DMS53 (cell line): Measurements from ENCODE around the gene DSCAM.
A peak's percentile ranks its signal among the peaks of the same experiment; 100 is the strongest.
"Not testable (repeated sequence)": the region's sequence is repeated elsewhere in the genome, so short reads cannot be mapped to it uniquely, and the experiment has no call there.

Source experiments
- DNase-seq: peaks from one replicate; lab custom pipeline; 2025; lab: John Stamatoyannopoulos, UW

DSCAM gene

GRCh38 chr21:40379881-40380810 lies 466.8 kb downstream of the DSCAM start:
- no peak for DNase-seq

- DNase-seq = no peak
Measured at GRCh38 chr21:40377135-40377534, 469.8 kb downstream of the DSCAM start.

- DNase-seq = peak; percentile 10
Measured at GRCh38 chr21:40373761-40374160, 473.2 kb downstream of the DSCAM start.

GRCh38 chr21:40372506-40372905 lies 474.5 kb downstream of the DSCAM start:
- DNase-seq = no peak

GRCh38 chr21:40371329-40371728 lies 475.6 kb downstream of the DSCAM start:
- DNase-seq = no peak

- DNase-seq = peak; percentile 2
Measured at GRCh38 chr21:40356644-40357043, 490.3 kb downstream of the DSCAM start.

GRCh38 chr21:40355076-40355475 lies 491.9 kb downstream of the DSCAM start:
- DNase-seq = no peak

- DNase-seq = no peak
Measured at GRCh38 chr21:40351006-40351405, 496.0 kb downstream of the DSCAM start.

- DNase-seq = no peak
Measured at GRCh38 chr21:40349591-40349990, 497.4 kb downstream of the DSCAM start.

GRCh38 chr21:40345711-40346321 lies 501.1 kb downstream of the DSCAM start:
- DNase-seq = no peak

- no peak for DNase-seq
Measured at GRCh38 chr21:40340357-40340756, 506.6 kb downstream of the DSCAM start.

GRCh38 chr21:40339050-40339449 lies 507.9 kb downstream of the DSCAM start:
- no peak for DNase-seq

GRCh38 chr21:40337981-40338380 lies 509.0 kb downstream of the DSCAM start:
- no peak for DNase-seq

- DNase-seq = peak; percentile 31
Measured at GRCh38 chr21:40335704-40336103, 511.3 kb downstream of the DSCAM start.

GRCh38 chr21:40334159-40334558 lies 512.8 kb downstream of the DSCAM start:
- DNase-seq = no peak

GRCh38 chr21:40333731-40334130 lies 513.2 kb downstream of the DSCAM start:
- no peak for DNase-seq

GRCh38 chr21:40331804-40332203 lies 515.2 kb downstream of the DSCAM start:
- no peak for DNase-seq

- DNase-seq = no peak
Measured at GRCh38 chr21:40331172-40331571, 515.8 kb downstream of the DSCAM start.

GRCh38 chr21:40324389-40324788 lies 522.6 kb downstream of the DSCAM start:
- no peak for DNase-seq

GRCh38 chr21:40320718-40321117 lies 526.2 kb downstream of the DSCAM start:
- DNase-seq = not testable (repeated sequence)

- no peak for DNase-seq
Measured at GRCh38 chr21:40318371-40318770, 528.6 kb downstream of the DSCAM start.

- no peak for DNase-seq
Measured at GRCh38 chr21:40316104-40316503, 530.9 kb downstream of the DSCAM start.

- DNase-seq = no peak
Measured at GRCh38 chr21:40315626-40316025, 531.3 kb downstream of the DSCAM start.
